Hepatocyte (in vitro differentiated cells): Measurements from ENCODE around the gene CDK7. TPM values are rescaled to one million over a fixed set of nuclear protein-coding genes. Genes with fewer than 3 reads are reported as not detected.

Experiments
- DNase-seq: peaks from one replicate; pipeline ENCODE4 v3.0.0-alpha.2; 2016; ENCODE audit warnings: low spot score
- H2AFZ ChIP-seq: fragments of 200-600 bp; sonication (generic); 2 replicates; pipeline ENCODE4 v1.6.0; 2016; ENCODE audit warnings: antibody characterized with exemption, mild to moderate bottlenecking
- H3K27ac ChIP-seq: fragments of 200-600 bp; sonication (generic); 2 replicates; pipeline ENCODE4 v1.5.1; 2016; ENCODE audit warnings: mild to moderate bottlenecking
- H3K27me3 ChIP-seq: fragments of 200-600 bp; sonication (generic); 2 replicates; pipeline ENCODE4 v1.6.1; 2016
- H3K36me3 ChIP-seq: fragments of 200-600 bp; sonication (generic); replicated peaks from 2 replicates; pipeline ENCODE4 v1.5.1; 2016; ENCODE audit warnings: low read depth; ENCODE audit not compliant: insufficient read depth
- H3K4me1 ChIP-seq: fragments of 200-600 bp; sonication (generic); 2 replicates; pipeline ENCODE4 v1.5.1; 2016; ENCODE audit warnings: mild to moderate bottlenecking, moderate library complexity; ENCODE audit not compliant: insufficient read depth
- H3K4me2 ChIP-seq: fragments of 200-600 bp; sonication (generic); 2 replicates; pipeline ENCODE4 v1.6.0; 2016
- H3K4me3 ChIP-seq: fragments of 200-600 bp; sonication (generic); 2 replicates; pipeline ENCODE4 v1.5.1; 2016; ENCODE audit warnings: mild to moderate bottlenecking
- H3K79me2 ChIP-seq: fragments of 200-600 bp; sonication (generic); 2 replicates; pipeline ENCODE4 v1.6.0; 2017; ENCODE audit warnings: mild to moderate bottlenecking
- H3K9me2 ChIP-seq: fragments of 200-600 bp; sonication (generic); replicated peaks from 2 replicates; pipeline ENCODE4 v1.6.0; 2017; ENCODE audit warnings: mild to moderate bottlenecking; ENCODE audit not compliant: insufficient read depth
- H3K9me3 ChIP-seq: fragments of 200-600 bp; sonication (generic); 2 replicates; pipeline ENCODE4 v1.5.1; 2016; ENCODE audit warnings: low read depth, mild to moderate bottlenecking
- H4K20me1 ChIP-seq: fragments of 200-600 bp; sonication (generic); 2 replicates; pipeline ENCODE4 v1.6.0; 2016; ENCODE audit warnings: mild to moderate bottlenecking; ENCODE audit not compliant: insufficient read depth, poor library complexity, severe bottlenecking
- CTCF ChIP-seq: fragments of 200-600 bp; sonication (generic); IDR thresholded peaks from 2 replicates; pipeline ENCODE4 v1.5.1; 2016; ENCODE audit warnings: antibody characterized with exemption, mild to moderate bottlenecking; ENCODE audit not compliant: poor library complexity
- EZH2 ChIP-seq: fragments of 200-600 bp; sonication (generic); IDR thresholded peaks from 2 replicates; pipeline ENCODE4 v1.6.1; 2016; ENCODE audit warnings: antibody characterized with exemption, mild to moderate bottlenecking, borderline replicate concordance
- EZH2phosphoT487 ChIP-seq: fragments of 200-600 bp; sonication (generic); IDR thresholded peaks from one replicate; pipeline ENCODE4 v1.6.1; 2018; ENCODE audit warnings: antibody characterized with exemption, mild to moderate bottlenecking, low read depth, moderate library complexity; ENCODE audit not compliant: unreplicated experiment, severe bottlenecking
- WGBS: methylation state at CpG from one replicate; pipeline ENCODE4 v1.1.6; 2016; ENCODE audit warnings: low lambda C conversion rate; ENCODE audit errors: missing lambda C conversion rate; 5-methylcytosine and 5-hydroxymethylcytosine counted together
- polyA plus RNA-seq: library from polyadenylated mRNA; unstranded; fragments of >200 nt; fragmentation: Nextera tagmentation; extraction: Ambion mirVana; gene quantifications from 2 replicates; pipeline ENCODE4 v1.2.1, GENCODE V29; 2016
- total RNA-seq: library from RNA; depleted of rRNA; stranded (reverse); fragments of >200 nt; gene quantifications from 2 replicates; pipeline ENCODE4 v1.2.3, GENCODE V29; 2014

The CDK7 gene
- total and polyA plus RNA-seq, 2 experiments from 2014 or later = 36.4 to 41.1 TPM

GRCh38 chr5:69315972-69316371 lies 81.3 kb downstream of the CDK7 start:
- Histone ChIP-seq H3K4me3 (no peak overlapping the region), H4K20me1 (no peaks in the 10 kb centered on the region), H3K4me1 (no peaks in the 10 kb centered on the region), H3K27ac (no peak overlapping the region), H3K9me2 (no peaks in the 10 kb centered on the region), H3K36me3 (no peaks in the 10 kb centered on the region), H3K4me2 (no peak overlapping the region), H3K79me2 (no peaks in the 10 kb centered on the region), H2AFZ (no peak overlapping the region), H3K9me3 (no peaks in the 10 kb centered on the region), H3K27me3 (no peaks in the 10 kb centered on the region)
- WGBS = 86% methylated on average over 1 of the region's 1 CpG
- TF ChIP-seq CTCF (no peak), EZH2 (no peak), EZH2phosphoT487 (no peak)
- no peak for DNase-seq

GRCh38 chr5:69317391-69317790 lies 82.7 kb downstream of the CDK7 start:
- Histone ChIP-seq H4K20me1 (no peaks in the 10 kb centered on the region), H3K27ac (no peak overlapping the region), H3K9me2 (no peaks in the 10 kb centered on the region), H3K27me3 (no peaks in the 10 kb centered on the region), H3K4me3 (no peak overlapping the region), H3K4me1 (no peaks in the 10 kb centered on the region), H2AFZ (no peak overlapping the region), H3K9me3 (no peaks in the 10 kb centered on the region), H3K36me3 (no peaks in the 10 kb centered on the region), H3K4me2 (no peak overlapping the region), H3K79me2 (no peaks in the 10 kb centered on the region)
- 72% methylated on average over 4 of the region's 4 CpGs for WGBS
- TF ChIP-seq EZH2phosphoT487 (no peak), EZH2 (no peak), CTCF (no peak)
- DNase-seq = no peak

- no peaks in the 10 kb centered on the region for H3K36me3 ChIP-seq
- no peaks in the 10 kb centered on the region for H3K79me2 ChIP-seq
- no peak overlapping the region for H3K4me3 ChIP-seq
- H3K27ac ChIP-seq = no peak overlapping the region
- 100% methylated on average over 1 of the region's 1 CpG for WGBS
- TF ChIP-seq EZH2 (no peak), EZH2phosphoT487 (no peak), CTCF (no peak)
- H4K20me1 ChIP-seq = no peaks in the 10 kb centered on the region
- H3K4me1 ChIP-seq = no peaks in the 10 kb centered on the region
- H2AFZ ChIP-seq = no peak overlapping the region
- H3K9me3 ChIP-seq = no peaks in the 10 kb centered on the region
- no peak overlapping the region for H3K4me2 ChIP-seq
- H3K9me2 ChIP-seq = no peaks in the 10 kb centered on the region
- DNase-seq = no peak
- H3K27me3 ChIP-seq = no peaks in the 10 kb centered on the region
These were observed 91.7 kb downstream of the CDK7 start for GRCh38 chr5:69326365-69326764.

Other genes starting within 250 kb of the CDK7 start
- 62.4 and 67.3 TPM in 2 replicates for gene SLC30A5, start 140.9 kb upstream of the CDK7 start, total RNA-seq
- 52.7 and 54.3 TPM in 2 replicates for gene SLC30A5, start 140.9 kb upstream of the CDK7 start, polyA plus RNA-seq
- 35.4 and 39.2 TPM in 2 replicates for gene CCNB1, start 67.7 kb upstream of the CDK7 start, total RNA-seq
- 33.5 and 34.3 TPM in 2 replicates for gene CCNB1, start 67.7 kb upstream of the CDK7 start, polyA plus RNA-seq
- 6.9 and 10.8 TPM in 2 replicates for gene CENPH, start 45.3 kb upstream of the CDK7 start, total RNA-seq
- gene CENPH, start 45.3 kb upstream of the CDK7 start, polyA plus RNA-seq = 3.7 and 3.8 TPM in 2 replicates
- gene CCDC125, start 97.9 kb downstream of the CDK7 start, total RNA-seq = 0.28 and 0.37 TPM in 2 replicates
- gene CCDC125, start 97.9 kb downstream of the CDK7 start, polyA plus RNA-seq = 0.51 TPM in 1 of 2 replicates, not detected in the other
- 41.3 and 43.2 TPM in 2 replicates for gene AK6, start 134.6 kb downstream of the CDK7 start, total RNA-seq
- gene AK6, start 134.6 kb downstream of the CDK7 start, polyA plus RNA-seq = 74.1 and 89.7 TPM in 2 replicates
- gene TAF9, start 134.6 kb downstream of the CDK7 start, total RNA-seq = 75.5 and 81.6 TPM in 2 replicates
- gene TAF9, start 134.6 kb downstream of the CDK7 start, polyA plus RNA-seq = 112 and 126 TPM in 2 replicates
- gene RAD17, start 134.9 kb downstream of the CDK7 start, total RNA-seq = 20.2 and 33.8 TPM in 2 replicates
- 21.3 and 21.7 TPM in 2 replicates for gene RAD17, start 134.9 kb downstream of the CDK7 start, polyA plus RNA-seq
- gene MARVELD2, start 180.2 kb downstream of the CDK7 start, total RNA-seq = 43.5 and 45.4 TPM in 2 replicates
- 19.6 and 26.4 TPM in 2 replicates for gene MARVELD2, start 180.2 kb downstream of the CDK7 start, polyA plus RNA-seq